NB4 (cell line): ENCODE results near the gene CIB4.

ENCODE experiments used
- CTCF ChIP-seq: IDR thresholded peaks from one replicate; pipeline ENCODE4 v1.5.1; 2012; ENCODE audit warnings: low read depth, low read length
- MYC ChIP-seq: IDR thresholded peaks from 2 replicates; pipeline ENCODE4 v1.6.1; 2011; ENCODE audit warnings: low read depth, low read length

- TF ChIP-seq CTCF (no peak), MYC (no peak)
Observed at GRCh38 chr2:26685989-26686839, 45.0 kb upstream of the CIB4 start.
